Measurements from ENCODE around the gene GUCA1A.
"Not testable (repeated sequence)": the region's sequence is repeated elsewhere in the genome, so short reads cannot be mapped to it uniquely, and the experiment has no call there.

The GUCA1A gene

GRCh38 chr6:42163981-42164380 is 9.2 kb upstream of the GUCA1A start:
- H3K4me3 ChIP-seq = no peak overlapping the region
- DNase-seq (ENCODE audit: low spot score) = no peak
- no peak for TF ChIP-seq CTCF (IDR thresholded peaks at IDR 0.05)
- no peak overlapping the region for H3K27ac ChIP-seq

- Histone ChIP-seq H3K4me3 (no peak overlapping the region), H3K27ac (no peak overlapping the region)
- no peak for TF ChIP-seq CTCF (IDR thresholded peaks at IDR 0.05)
- no peak for DNase-seq (ENCODE audit: low spot score)
Observed at GRCh38 chr6:42165016-42165415, 8.1 kb upstream of the GUCA1A start.

DNA sequence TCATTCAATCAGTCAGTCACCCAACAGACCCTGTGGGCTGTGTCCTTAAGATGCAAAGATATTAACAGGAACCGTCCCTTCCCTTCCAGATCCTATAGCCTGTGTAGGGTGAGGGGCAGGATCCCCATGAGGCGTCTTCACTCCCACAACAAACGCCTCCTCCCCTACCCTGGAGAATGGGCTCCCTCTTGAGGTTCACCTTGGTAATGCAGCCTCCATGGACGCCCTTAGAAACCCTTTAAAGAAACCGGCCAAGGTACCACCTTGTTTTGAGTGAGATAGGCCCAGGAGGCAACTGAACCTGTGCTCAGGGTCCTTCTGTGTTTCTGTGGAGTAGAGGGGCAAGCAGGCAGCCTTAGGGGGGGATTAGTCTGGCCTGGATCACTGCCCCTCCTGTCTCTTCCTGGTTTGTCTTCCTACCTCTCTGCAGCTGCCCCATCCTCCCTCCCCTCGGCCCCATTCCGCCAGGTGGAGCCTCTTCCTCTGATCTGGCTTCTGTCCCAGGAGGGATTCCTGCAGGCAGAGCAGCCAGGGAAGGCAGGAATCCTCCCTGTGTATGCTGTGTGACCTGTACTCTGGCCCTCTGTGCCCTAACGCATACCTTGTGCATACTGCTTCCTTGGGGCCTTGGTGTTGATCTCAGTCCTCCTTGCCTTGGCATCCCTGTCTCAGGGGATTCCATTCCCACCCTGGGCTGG is 6.6 kb upstream of the GUCA1A start:
- Histone ChIP-seq H3K27ac (no peak overlapping the region), H3K4me3 (no peak overlapping the region)
- DNase-seq (ENCODE audit: low spot score) = no peak
- TF ChIP-seq CTCF (IDR thresholded peaks at IDR 0.05) = peak; percentile 89

- Histone ChIP-seq H3K4me3 (no peak overlapping the region), H3K27ac (no peak overlapping the region)
- no peak for DNase-seq (ENCODE audit: low spot score)
- no peak for TF ChIP-seq CTCF (IDR thresholded peaks at IDR 0.05)
Observed at GRCh38 chr6:42168650-42169049, 4.5 kb upstream of the GUCA1A start.

DNA sequence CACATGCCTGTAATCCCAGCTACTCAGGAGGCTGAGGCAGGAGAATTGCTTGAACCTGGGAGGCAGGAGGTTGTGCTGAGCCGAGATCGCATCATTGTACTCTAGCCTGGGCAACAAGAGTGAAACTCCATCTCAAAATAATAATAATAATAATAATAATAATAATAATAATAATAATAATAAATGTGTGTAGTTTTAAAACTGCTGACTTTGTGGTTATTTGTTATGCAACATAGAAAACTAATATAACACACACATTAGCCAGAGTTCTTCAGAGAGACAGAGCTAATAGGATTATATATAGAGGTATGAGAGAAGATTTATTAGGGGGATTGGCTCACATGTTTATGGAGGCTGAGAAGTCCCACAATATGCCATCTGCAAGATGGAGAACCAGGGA is 3.4 kb upstream of the GUCA1A start:
- not testable (repeated sequence) for H3K27ac ChIP-seq; H3K4me3 ChIP-seq; DNase-seq (ENCODE audit: low spot score)

- H3K4me3 ChIP-seq = no peak overlapping the region
- no peak for TF ChIP-seq CTCF (IDR thresholded peaks at IDR 0.05)
- H3K27ac ChIP-seq = no peak overlapping the region
- DNase-seq (ENCODE audit: low spot score) = no peak
Observed at GRCh38 chr6:42171813-42172581, 1.2 kb upstream of the GUCA1A start.

DNA sequence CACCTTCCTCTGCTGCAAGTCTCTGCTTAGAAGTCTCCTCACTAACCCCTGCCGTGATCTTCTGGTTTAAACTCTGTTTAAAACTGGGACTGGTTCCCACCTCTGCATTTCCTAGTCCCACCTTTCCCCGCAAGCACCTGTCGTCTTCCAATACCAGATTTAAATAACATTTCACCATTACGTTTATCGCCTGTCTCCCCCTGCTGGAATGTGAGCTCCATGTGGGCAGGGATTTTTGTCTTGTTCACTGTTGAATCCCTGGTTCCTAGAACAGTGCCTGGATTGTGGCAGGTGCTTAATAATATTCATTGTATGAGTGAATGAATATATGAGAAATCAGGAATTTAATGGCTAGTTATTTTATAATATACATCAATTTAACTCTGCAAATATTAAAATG is 2.7 kb downstream of the GUCA1A start:
- TF ChIP-seq CTCF (IDR thresholded peaks at IDR 0.05) = no peak
- DNase-seq (ENCODE audit: low spot score) = no peak
- no peak overlapping the region for H3K4me3 ChIP-seq

More for the DNA sequence above, 2.7 kb downstream of the GUCA1A start:
- no peak overlapping the region for H3K27ac ChIP-seq
